ENCODE data around the gene PRSS57.

PRSS57 gene

DNA sequence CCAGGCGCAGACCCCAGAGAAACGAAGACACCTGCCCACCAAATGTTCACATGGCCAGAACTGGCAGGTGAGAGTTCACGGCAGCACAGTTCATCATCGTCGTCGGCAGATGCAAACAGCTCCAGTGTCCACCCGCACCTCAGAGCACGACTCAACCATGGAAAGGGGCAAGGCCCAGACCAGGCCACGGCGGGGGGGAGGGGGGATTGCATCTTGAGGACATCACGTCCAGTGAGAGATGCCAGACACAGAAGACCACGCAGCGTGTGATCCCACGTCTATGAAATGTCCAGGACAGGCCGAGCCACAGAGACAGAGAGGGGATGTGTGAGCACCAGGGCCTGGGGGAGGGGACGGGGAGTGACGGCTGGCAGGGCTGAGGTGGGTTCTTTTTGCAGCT, 39.6 kb downstream of the PRSS57 start:
- ATAC-seq: no peak
- TF ChIP-seq, protein P1, sequence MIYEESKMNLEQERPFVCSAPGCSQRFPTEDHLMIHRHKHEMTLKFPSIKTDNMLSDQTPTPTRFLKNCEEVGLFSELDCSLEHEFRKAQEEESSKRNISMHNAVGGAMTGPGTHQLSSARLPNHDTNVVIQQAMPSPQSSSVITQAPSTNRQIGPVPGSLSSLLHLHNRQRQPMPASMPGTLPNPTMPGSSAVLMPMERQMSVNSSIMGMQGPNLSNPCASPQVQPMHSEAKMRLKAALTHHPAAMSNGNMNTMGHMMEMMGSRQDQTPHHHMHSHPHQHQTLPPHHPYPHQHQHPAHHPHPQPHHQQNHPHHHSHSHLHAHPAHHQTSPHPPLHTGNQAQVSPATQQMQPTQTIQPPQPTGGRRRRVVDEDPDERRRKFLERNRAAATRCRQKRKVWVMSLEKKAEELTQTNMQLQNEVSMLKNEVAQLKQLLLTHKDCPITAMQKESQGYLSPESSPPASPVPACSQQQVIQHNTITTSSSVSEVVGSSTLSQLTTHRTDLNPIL (CRISPR knock-in tag; IDR thresholded peaks at IDR 0.05; ENCODE audit: low read depth): no peak
- TF ChIP-seq, protein P2, sequence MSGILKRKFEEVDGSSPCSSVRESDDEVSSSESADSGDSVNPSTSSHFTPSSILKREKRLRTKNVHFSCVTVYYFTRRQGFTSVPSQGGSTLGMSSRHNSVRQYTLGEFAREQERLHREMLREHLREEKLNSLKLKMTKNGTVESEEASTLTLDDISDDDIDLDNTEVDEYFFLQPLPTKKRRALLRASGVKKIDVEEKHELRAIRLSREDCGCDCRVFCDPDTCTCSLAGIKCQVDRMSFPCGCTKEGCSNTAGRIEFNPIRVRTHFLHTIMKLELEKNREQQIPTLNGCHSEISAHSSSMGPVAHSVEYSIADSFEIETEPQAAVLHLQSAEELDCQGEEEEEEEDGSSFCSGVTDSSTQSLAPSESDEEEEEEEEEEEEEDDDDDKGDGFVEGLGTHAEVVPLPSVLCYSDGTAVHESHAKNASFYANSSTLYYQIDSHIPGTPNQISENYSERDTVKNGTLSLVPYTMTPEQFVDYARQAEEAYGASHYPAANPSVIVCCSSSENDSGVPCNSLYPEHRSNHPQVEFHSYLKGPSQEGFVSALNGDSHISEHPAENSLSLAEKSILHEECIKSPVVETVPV (CRISPR knock-in tag; IDR thresholded peaks at IDR 0.05): no peak
- TF ChIP-seq ISL1 (CRISPR knock-in tag; IDR thresholded peaks at IDR 0.05): no peak
- TF ChIP-seq RARB (CRISPR knock-in tag; IDR thresholded peaks at IDR 0.05): no peak
- no peak for TF ChIP-seq SNAI2 (CRISPR knock-in tag; IDR thresholded peaks at IDR 0.05)
- no peak for TF ChIP-seq ZNF8 (CRISPR knock-in tag; IDR thresholded peaks at IDR 0.05)

DNA sequence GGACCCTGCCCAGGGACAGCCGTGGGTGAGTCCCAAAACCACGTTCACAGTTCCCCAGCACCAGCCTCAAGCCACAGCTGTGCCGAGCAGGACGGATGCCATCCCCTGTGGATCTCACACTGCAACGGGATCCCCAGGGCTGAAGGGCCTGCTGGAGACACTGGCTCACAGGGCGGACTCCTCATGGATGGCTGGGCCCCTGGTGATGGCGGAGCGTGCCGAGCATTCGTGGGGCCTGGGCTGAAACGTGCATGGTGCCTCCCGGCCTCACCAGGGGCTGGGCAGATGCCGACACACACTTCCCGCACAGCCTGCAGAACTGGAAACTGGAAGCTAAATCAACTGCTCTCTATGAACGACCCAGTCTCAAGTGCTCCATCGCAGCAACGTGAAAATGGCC, 41.8 kb downstream of the PRSS57 start:
- ATAC-seq: no peak
- TF ChIP-seq ZFP30 (CRISPR knock-in tag; IDR thresholded peaks at IDR 0.05) (no peak), OSR1 (CRISPR knock-in tag; IDR thresholded peaks at IDR 0.05) (no peak), ARNTL (CRISPR knock-in tag; IDR thresholded peaks at IDR 0.05; ENCODE audit: borderline replicate concordance, low read depth) (no peak)
- TF ChIP-seq, protein P1 (CRISPR knock-in tag; IDR thresholded peaks at IDR 0.05; ENCODE audit: low read depth): no peak
- TF ChIP-seq, protein P3, sequence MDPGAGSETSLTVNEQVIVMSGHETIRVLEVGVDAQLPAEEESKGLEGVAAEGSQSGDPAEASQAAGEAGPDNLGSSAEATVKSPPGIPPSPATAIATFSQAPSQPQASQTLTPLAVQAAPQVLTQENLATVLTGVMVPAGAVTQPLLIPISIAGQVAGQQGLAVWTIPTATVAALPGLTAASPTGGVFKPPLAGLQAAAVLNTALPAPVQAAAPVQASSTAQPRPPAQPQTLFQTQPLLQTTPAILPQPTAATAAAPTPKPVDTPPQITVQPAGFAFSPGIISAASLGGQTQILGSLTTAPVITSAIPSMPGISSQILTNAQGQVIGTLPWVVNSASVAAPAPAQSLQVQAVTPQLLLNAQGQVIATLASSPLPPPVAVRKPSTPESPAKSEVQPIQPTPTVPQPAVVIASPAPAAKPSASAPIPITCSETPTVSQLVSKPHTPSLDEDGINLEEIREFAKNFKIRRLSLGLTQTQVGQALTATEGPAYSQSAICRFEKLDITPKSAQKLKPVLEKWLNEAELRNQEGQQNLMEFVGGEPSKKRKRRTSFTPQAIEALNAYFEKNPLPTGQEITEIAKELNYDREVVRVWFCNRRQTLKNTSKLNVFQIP (CRISPR knock-in tag; IDR thresholded peaks at IDR 0.05; ENCODE audit: borderline replicate concordance, low read depth): no peak

DNA sequence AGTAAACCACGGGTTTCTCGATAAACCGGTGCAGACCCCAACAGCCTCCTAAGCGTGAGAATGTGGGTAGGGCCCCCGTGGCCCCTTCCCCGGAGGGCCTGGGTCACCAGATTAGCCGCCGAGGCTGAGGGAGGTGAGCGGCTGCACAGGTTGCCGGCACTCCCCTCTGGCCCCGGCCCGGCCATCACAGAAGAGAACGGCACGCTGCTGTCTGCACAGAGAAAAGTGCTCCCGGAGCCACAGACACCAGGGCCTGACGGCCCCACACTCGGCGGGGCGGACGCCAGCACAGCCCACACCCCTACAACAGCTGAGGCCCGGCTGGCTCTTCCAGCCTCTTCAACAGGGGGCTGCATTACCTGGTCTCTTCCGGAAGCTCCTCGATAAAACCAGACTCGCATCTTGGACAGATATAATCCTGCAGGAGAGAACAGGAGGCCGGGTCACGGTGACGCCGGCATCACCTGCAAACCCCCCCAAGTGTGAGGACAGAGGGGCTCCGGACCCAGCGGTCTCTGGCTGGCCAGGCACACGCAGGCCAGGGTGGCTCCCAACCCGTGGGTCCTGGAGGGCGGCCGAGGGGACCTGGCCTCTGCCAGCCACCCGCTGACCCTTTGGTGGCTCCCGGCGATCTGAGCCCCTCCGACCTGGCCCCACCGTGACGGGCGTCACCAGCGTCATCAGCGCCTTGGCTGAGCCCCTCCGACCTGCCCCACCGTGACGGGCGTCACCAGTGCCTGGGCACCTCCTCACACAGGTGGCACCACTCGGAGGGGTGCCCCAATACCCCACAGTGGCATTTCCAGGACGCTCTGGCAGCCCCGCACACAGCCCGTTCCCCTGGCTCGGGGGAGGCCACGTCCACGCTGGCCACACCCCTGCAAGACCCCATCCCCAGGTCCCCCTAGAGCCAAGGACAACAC, 42.5 kb downstream of the PRSS57 start:
- no peak for ATAC-seq
- no peak for TF ChIP-seq ZNF565 (CRISPR knock-in tag; conservative IDR thresholded peaks at IDR 0.05; ENCODE audit: low read depth)
- TF ChIP-seq ESRRG (CRISPR knock-in tag; IDR thresholded peaks at IDR 0.05): no peak
- TF ChIP-seq ZNF8 (CRISPR knock-in tag; IDR thresholded peaks at IDR 0.05): no peak
- TF ChIP-seq ARNTL (CRISPR knock-in tag; IDR thresholded peaks at IDR 0.05; ENCODE audit: borderline replicate concordance, low read depth): no peak
- TF ChIP-seq BACH2 (CRISPR knock-in tag; IDR thresholded peaks at IDR 0.05; ENCODE audit: borderline replicate concordance): no peak
- TF ChIP-seq PPARA (CRISPR knock-in tag; IDR thresholded peaks at IDR 0.05; ENCODE audit: borderline replicate concordance): no peak
- no peak for TF ChIP-seq OSR1 (CRISPR knock-in tag; IDR thresholded peaks at IDR 0.05)
- no peak for TF ChIP-seq ZFP3 (CRISPR knock-in tag; IDR thresholded peaks at IDR 0.05)

DNA sequence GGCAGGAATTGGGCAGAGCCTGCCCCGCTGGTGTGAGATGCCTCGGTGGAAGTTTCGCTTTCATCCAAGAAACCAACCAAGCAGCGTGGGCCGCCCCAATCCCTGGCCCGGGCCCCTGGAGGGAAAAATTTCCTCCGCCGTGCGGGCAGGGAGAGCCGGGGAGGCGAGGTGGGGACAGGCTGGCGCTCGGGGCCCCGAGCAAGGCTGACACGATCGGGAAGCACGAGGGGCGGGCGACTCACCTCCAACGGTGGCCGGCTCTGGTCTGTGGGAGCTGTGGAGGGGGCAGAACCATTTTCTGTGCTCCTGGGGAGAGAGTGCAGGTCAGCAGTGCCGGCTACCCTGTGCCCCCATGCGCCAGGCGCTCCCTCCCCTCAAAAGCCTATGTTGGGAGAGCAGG, 43.3 kb downstream of the PRSS57 start:
- TF ChIP-seq, protein P1 (CRISPR knock-in tag; IDR thresholded peaks at IDR 0.05; ENCODE audit: low read depth): no peak
- TF ChIP-seq ARNTL (CRISPR knock-in tag; IDR thresholded peaks at IDR 0.05; ENCODE audit: borderline replicate concordance, low read depth) (no peak), RARB (CRISPR knock-in tag; IDR thresholded peaks at IDR 0.05) (no peak), GLIS3 (CRISPR knock-in tag; IDR thresholded peaks at IDR 0.05) (no peak), ESRRG (CRISPR knock-in tag; IDR thresholded peaks at IDR 0.05) (no peak), CSDC2 (CRISPR knock-in tag; IDR thresholded peaks at IDR 0.05) (no peak)
- TF ChIP-seq, protein P3 (CRISPR knock-in tag; IDR thresholded peaks at IDR 0.05; ENCODE audit: borderline replicate concordance, low read depth): no peak
- TF ChIP-seq, protein P4, sequence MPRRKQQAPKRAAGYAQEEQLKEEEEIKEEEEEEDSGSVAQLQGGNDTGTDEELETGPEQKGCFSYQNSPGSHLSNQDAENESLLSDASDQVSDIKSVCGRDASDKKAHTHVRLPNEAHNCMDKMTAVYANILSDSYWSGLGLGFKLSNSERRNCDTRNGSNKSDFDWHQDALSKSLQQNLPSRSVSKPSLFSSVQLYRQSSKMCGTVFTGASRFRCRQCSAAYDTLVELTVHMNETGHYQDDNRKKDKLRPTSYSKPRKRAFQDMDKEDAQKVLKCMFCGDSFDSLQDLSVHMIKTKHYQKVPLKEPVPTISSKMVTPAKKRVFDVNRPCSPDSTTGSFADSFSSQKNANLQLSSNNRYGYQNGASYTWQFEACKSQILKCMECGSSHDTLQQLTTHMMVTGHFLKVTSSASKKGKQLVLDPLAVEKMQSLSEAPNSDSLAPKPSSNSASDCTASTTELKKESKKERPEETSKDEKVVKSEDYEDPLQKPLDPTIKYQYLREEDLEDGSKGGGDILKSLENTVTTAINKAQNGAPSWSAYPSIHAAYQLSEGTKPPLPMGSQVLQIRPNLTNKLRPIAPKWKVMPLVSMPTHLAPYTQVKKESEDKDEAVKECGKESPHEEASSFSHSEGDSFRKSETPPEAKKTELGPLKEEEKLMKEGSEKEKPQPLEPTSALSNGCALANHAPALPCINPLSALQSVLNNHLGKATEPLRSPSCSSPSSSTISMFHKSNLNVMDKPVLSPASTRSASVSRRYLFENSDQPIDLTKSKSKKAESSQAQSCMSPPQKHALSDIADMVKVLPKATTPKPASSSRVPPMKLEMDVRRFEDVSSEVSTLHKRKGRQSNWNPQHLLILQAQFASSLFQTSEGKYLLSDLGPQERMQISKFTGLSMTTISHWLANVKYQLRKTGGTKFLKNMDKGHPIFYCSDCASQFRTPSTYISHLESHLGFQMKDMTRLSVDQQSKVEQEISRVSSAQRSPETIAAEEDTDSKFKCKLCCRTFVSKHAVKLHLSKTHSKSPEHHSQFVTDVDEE (CRISPR knock-in tag; IDR thresholded peaks at IDR 0.05): no peak
- ATAC-seq: no peak
